GM23338 (cell line): ENCODE data around the gene FAM53B. TPM values are rescaled to one million over a fixed set of nuclear protein-coding genes. Genes with fewer than 3 reads are reported as not detected.
A peak's percentile ranks its signal among the peaks of the same experiment; 100 is the strongest.

Source experiments
- ATAC-seq: fragments of 200-7000 bp; cut with Tn5 transposase; 3 replicates; pipeline ENCODE4 v1.9.1; 2020
- DNase-seq: peaks from one replicate; pipeline ENCODE4 v3.0.0-alpha.2; 2015; ENCODE audit warnings: low spot score
- H2AFZ ChIP-seq: fragments of 200-600 bp; sonication (generic); 2 replicates; pipeline ENCODE4 v1.8.0; 2016; ENCODE audit warnings: antibody characterized with exemption, mild to moderate bottlenecking, moderate library complexity
- H3F3A ChIP-seq: fragments of 200-600 bp; sonication (generic); replicated peaks from 2 replicates; pipeline ENCODE4 v1.8.0; 2017; ENCODE audit warnings: antibody characterized with exemption, mixed run types, low read depth
- H3K27ac ChIP-seq: fragments of 200-600 bp; sonication (generic); 2 replicates; pipeline ENCODE4 v1.6.1; 2016; ENCODE audit warnings: low read depth
- H3K27me3 ChIP-seq: fragments of 200-600 bp; sonication (generic); 2 replicates; pipeline ENCODE4 v1.8.0; 2016; ENCODE audit warnings: mild to moderate bottlenecking, mixed run types, moderate library complexity; ENCODE audit not compliant: insufficient read depth
- H3K36me3 ChIP-seq: fragments of 200-600 bp; sonication (generic); 2 replicates; pipeline ENCODE4 v1.8.0; 2016; ENCODE audit warnings: mild to moderate bottlenecking; ENCODE audit not compliant: insufficient read depth
- H3K4me1 ChIP-seq: fragments of 200-600 bp; sonication (generic); 2 replicates; pipeline ENCODE4 v1.8.0; 2016; ENCODE audit warnings: mild to moderate bottlenecking, moderate library complexity; ENCODE audit not compliant: insufficient read depth
- H3K4me2 ChIP-seq: fragments of 200-600 bp; sonication (generic); 2 replicates; pipeline ENCODE4 v1.7.1; 2017; ENCODE audit warnings: mixed run types
- H3K4me3 ChIP-seq: fragments of 200-600 bp; sonication (generic); 2 replicates; pipeline ENCODE4 v1.6.1; 2016; ENCODE audit warnings: mixed run types
- H3K79me2 ChIP-seq: fragments of 200-600 bp; sonication (generic); replicated peaks from 2 replicates; pipeline ENCODE4 v1.8.0; 2017; ENCODE audit warnings: mild to moderate bottlenecking; ENCODE audit not compliant: insufficient read depth
- H3K9me2 ChIP-seq: fragments of 200-600 bp; sonication (generic); 2 replicates; pipeline ENCODE4 v1.8.0; 2017; ENCODE audit not compliant: insufficient read depth
- H4K20me1 ChIP-seq: fragments of 200-600 bp; sonication (generic); replicated peaks from 2 replicates; pipeline ENCODE4 v1.8.0; 2017; ENCODE audit warnings: mild to moderate bottlenecking; ENCODE audit not compliant: insufficient read depth
- H3K27ac Mint-ChIP-seq: 2 replicates; pipeline ENCODE4 v1.8.0; 2020; ENCODE audit warnings: inconsistent platforms, mild to moderate bottlenecking, moderate library complexity, mixed read lengths
- H3K27me3 Mint-ChIP-seq: 3 replicates; pipeline ENCODE4 v1.8.0; 2022; ENCODE audit warnings: low read depth, mild to moderate bottlenecking, moderate library complexity, mixed read lengths, inconsistent platforms; ENCODE audit not compliant: insufficient read depth, poor library complexity
- H3K36me3 Mint-ChIP-seq: 3 replicates; pipeline ENCODE4 v1.8.0; 2021; ENCODE audit warnings: low read depth, mild to moderate bottlenecking, inconsistent platforms, moderate library complexity, mixed read lengths
- H3K4me1 Mint-ChIP-seq: 3 replicates; pipeline ENCODE4 v1.8.0; 2020; ENCODE audit warnings: mild to moderate bottlenecking, inconsistent platforms, mixed read lengths
- H3K4me3 Mint-ChIP-seq: 3 replicates; pipeline ENCODE4 v1.8.0; 2021; ENCODE audit warnings: moderate library complexity, mild to moderate bottlenecking, inconsistent platforms, mixed read lengths
- H3K9me3 Mint-ChIP-seq: 3 replicates; pipeline ENCODE4 v1.8.0; 2020; ENCODE audit warnings: moderate library complexity, mild to moderate bottlenecking, inconsistent platforms, mixed read lengths
- CREB1 ChIP-seq: fragments of 250-450 bp; sonication (Bioruptor Pico); IDR thresholded peaks from 2 replicates; pipeline ENCODE4 v1.5.0; 2020; ENCODE audit warnings: low read depth, mild to moderate bottlenecking, moderate library complexity
- EZH2 ChIP-seq: fragments of 200-600 bp; sonication (generic); IDR thresholded peaks from one replicate; pipeline ENCODE4 v1.8.0; 2017; ENCODE audit warnings: antibody characterized with exemption, mild to moderate bottlenecking, low read depth; ENCODE audit not compliant: unreplicated experiment
- EZH2phosphoT487 ChIP-seq: fragments of 200-600 bp; sonication (generic); IDR thresholded peaks from one replicate; pipeline ENCODE4 v1.8.1; 2018; ENCODE audit warnings: antibody characterized with exemption; ENCODE audit not compliant: unreplicated experiment
- JUNB ChIP-seq: IDR thresholded peaks from one replicate; pipeline ENCODE4 v1.6.1; 2016; ENCODE audit warnings: antibody characterized with exemption; ENCODE audit not compliant: unreplicated experiment
- NANOG ChIP-seq: IDR thresholded peaks from 2 replicates; pipeline ENCODE4 v1.6.1; 2016; ENCODE audit warnings: antibody characterized with exemption, borderline replicate concordance
- ZNF114 ChIP-seq: fragments of 250-450 bp; sonication (Bioruptor Pico); IDR thresholded peaks from 2 replicates; pipeline ENCODE4 v1.5.0; 2020; ENCODE audit warnings: mild to moderate bottlenecking, moderate library complexity
- polyA plus RNA-seq: library from polyadenylated mRNA; unstranded; fragments of >200 nt; fragmentation: Nextera tagmentation; extraction: Ambion mirVana; gene quantifications from 2 replicates; pipeline ENCODE4 v1.2.1, GENCODE V29; 2016
- total RNA-seq: library from RNA; depleted of rRNA; stranded (reverse); fragments of >200 nt; shearing (Covaris generic); gene quantifications from 2 replicates; pipeline ENCODE4 v1.2.3, GENCODE V29; 2014
- TF ChIP-seq, protein P1 (sequence below): IDR thresholded peaks from one replicate; pipeline ENCODE4 v1.6.1; 2018; ENCODE audit warnings: antibody characterized with exemption; ENCODE audit not compliant: unreplicated experiment
- TF ChIP-seq, protein P2 (sequence below): fragments of 250-450 bp; sonication (Bioruptor Pico); IDR thresholded peaks from 2 replicates; pipeline ENCODE4 v1.5.0; 2020; ENCODE audit warnings: mild to moderate bottlenecking, moderate library complexity

The FAM53B gene
- total and polyA plus RNA-seq, 2 experiments from 2014 or later, result 3.0 to 20.3 TPM

DNA sequence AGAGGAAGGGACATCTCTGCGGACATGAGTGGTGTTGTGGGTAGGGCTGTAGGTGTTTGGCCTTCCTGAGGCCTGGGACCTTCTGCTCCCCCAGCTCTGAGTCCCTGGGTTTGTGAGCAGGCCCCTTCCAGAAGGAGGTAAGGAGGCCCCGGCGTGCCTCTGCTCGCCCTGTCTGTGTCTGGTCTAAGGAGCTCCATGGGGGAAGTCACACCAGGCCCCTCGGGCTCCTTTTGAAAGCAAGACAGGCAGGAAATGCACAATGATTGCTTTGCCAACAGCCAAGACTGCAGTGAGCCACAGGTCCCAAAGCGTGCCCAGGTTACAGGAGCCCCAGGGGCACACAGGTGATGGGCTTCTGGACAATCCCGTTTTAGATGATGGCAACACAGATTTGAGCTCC, 89.5 kb downstream of the FAM53B start (continued):
- TF ChIP-seq ZNF114 (CRISPR knock-in tag) (no peak), NANOG (no peak), JUNB (no peak), CREB1 (CRISPR knock-in tag) (no peak)
- TF ChIP-seq, protein P1, sequence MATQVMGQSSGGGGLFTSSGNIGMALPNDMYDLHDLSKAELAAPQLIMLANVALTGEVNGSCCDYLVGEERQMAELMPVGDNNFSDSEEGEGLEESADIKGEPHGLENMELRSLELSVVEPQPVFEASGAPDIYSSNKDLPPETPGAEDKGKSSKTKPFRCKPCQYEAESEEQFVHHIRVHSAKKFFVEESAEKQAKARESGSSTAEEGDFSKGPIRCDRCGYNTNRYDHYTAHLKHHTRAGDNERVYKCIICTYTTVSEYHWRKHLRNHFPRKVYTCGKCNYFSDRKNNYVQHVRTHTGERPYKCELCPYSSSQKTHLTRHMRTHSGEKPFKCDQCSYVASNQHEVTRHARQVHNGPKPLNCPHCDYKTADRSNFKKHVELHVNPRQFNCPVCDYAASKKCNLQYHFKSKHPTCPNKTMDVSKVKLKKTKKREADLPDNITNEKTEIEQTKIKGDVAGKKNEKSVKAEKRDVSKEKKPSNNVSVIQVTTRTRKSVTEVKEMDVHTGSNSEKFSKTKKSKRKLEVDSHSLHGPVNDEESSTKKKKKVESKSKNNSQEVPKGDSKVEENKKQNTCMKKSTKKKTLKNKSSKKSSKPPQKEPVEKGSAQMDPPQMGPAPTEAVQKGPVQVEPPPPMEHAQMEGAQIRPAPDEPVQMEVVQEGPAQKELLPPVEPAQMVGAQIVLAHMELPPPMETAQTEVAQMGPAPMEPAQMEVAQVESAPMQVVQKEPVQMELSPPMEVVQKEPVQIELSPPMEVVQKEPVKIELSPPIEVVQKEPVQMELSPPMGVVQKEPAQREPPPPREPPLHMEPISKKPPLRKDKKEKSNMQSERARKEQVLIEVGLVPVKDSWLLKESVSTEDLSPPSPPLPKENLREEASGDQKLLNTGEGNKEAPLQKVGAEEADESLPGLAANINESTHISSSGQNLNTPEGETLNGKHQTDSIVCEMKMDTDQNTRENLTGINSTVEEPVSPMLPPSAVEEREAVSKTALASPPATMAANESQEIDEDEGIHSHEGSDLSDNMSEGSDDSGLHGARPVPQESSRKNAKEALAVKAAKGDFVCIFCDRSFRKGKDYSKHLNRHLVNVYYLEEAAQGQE, result no peak

DNA sequence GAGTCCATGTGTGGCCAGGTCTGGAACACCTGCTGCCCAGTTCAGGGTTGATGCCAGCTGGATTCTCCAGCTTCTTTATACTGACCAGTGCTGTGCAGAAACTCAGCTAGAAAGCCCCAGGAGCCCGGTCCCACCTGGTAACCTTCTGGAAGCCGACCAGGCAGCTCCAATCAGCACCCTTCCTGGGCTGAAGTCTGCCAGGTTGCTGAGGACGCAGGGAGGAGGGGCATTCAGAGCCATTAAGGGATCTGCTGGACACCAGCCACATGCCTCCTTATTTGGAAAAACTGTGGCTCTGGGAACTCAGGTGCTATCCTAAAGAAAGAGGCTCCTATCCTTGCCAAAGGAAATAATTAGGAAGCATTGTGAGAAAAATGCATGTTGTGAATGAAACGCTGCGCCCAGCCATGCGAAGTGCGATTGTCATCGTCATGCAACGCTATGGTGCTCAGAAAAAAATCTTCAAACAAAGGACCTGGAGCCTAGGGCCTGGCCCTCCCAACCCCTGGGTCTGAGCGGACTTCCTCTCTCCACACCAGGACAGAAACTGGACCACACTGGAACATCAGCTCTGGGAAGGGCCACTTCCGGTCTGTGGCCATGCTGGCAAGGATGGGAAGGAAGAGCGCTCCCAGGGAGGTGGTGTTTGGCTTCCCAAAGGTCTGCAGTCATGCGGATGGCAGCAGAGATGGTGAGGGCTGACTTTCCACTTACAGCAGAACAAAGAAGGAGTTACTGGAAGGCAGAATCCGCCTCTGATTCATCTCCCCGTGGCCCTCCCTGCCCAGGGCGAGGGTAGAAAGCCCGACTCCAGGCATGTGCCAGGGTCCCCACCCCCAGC, 90.1 kb downstream of the FAM53B start:
- Histone ChIP-seq H3K36me3 (no peaks in the 10 kb centered on the region), H3K4me1 (peaks cover 13% of the 10 kb centered on the region), H3K27me3 (no peaks in the 10 kb centered on the region), H3F3A (no peaks in the 10 kb centered on the region), H3K9me2 (no peaks in the 10 kb centered on the region), H3K4me3 (no peak overlapping the region), H3K27ac (no peak overlapping the region), H4K20me1 (no peaks in the 10 kb centered on the region), H3K4me2 (no peak overlapping the region), H2AFZ (no peak overlapping the region), H3K79me2 (no peaks in the 10 kb centered on the region)
- peak overlapping the region; percentile 81; the same call in 1 of the 2 replicates for H3K27ac Mint-ChIP-seq
- no peaks in the 10 kb centered on the region for H3K36me3 Mint-ChIP-seq
- H3K9me3 Mint-ChIP-seq, result no peaks in the 10 kb centered on the region; the same call in 2 of the 3 replicates
- H3K27me3 Mint-ChIP-seq, result peaks cover 3% of the 10 kb centered on the region
- DNase-seq (no peak), ATAC-seq (no peak)
- no peak overlapping the region for H3K4me3 Mint-ChIP-seq
- TF ChIP-seq, protein P2, sequence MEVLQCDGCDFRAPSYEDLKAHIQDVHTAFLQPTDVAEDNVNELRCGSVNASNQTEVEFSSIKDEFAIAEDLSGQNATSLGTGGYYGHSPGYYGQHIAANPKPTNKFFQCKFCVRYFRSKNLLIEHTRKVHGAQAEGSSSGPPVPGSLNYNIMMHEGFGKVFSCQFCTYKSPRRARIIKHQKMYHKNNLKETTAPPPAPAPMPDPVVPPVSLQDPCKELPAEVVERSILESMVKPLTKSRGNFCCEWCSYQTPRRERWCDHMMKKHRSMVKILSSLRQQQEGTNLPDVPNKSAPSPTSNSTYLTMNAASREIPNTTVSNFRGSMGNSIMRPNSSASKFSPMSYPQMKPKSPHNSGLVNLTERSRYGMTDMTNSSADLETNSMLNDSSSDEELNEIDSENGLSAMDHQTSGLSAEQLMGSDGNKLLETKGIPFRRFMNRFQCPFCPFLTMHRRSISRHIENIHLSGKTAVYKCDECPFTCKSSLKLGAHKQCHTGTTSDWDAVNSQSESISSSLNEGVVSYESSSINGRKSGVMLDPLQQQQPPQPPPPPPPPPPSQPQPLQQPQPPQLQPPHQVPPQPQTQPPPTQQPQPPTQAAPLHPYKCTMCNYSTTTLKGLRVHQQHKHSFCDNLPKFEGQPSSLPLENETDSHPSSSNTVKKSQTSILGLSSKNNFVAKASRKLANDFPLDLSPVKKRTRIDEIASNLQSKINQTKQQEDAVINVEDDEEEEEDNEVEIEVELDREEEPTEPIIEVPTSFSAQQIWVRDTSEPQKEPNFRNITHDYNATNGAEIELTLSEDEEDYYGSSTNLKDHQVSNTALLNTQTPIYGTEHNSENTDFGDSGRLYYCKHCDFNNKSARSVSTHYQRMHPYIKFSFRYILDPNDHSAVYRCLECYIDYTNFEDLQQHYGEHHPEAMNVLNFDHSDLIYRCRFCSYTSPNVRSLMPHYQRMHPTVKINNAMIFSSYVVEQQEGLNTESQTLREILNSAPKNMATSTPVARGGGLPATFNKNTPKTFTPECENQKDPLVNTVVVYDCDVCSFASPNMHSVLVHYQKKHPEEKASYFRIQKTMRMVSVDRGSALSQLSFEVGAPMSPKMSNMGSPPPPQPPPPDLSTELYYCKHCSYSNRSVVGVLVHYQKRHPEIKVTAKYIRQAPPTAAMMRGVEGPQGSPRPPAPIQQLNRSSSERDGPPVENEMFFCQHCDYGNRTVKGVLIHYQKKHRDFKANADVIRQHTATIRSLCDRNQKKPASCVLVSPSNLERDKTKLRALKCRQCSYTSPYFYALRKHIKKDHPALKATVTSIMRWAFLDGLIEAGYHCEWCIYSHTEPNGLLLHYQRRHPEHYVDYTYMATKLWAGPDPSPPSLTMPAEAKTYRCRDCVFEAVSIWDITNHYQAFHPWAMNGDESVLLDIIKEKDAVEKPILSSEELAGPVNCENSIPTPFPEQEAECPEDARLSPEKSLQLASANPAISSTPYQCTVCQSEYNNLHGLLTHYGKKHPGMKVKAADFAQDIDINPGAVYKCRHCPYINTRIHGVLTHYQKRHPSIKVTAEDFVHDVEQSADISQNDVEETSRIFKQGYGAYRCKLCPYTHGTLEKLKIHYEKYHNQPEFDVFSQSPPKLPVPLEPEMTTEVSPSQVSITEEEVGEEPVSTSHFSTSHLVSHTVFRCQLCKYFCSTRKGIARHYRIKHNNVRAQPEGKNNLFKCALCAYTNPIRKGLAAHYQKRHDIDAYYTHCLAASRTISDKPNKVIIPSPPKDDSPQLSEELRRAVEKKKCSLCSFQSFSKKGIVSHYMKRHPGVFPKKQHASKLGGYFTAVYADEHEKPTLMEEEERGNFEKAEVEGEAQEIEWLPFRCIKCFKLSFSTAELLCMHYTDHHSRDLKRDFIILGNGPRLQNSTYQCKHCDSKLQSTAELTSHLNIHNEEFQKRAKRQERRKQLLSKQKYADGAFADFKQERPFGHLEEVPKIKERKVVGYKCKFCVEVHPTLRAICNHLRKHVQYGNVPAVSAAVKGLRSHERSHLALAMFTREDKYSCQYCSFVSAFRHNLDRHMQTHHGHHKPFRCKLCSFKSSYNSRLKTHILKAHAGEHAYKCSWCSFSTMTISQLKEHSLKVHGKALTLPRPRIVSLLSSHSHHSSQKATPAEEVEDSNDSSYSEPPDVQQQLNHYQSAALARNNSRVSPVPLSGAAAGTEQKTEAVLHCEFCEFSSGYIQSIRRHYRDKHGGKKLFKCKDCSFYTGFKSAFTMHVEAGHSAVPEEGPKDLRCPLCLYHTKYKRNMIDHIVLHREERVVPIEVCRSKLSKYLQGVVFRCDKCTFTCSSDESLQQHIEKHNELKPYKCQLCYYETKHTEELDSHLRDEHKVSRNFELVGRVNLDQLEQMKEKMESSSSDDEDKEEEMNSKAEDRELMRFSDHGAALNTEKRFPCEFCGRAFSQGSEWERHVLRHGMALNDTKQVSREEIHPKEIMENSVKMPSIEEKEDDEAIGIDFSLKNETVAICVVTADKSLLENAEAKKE, result no peak
- TF ChIP-seq EZH2phosphoT487 (no peak), NANOG (no peak), CREB1 (CRISPR knock-in tag) (no peak), EZH2 (no peak)
- peaks cover 37% of the 10 kb centered on the region for H3K4me1 Mint-ChIP-seq
